Fibroblast of lung (primary cell): ENCODE measurements around the gene RBM23. TPM values are rescaled to one million over a fixed set of nuclear protein-coding genes. Genes with fewer than 3 reads are reported as not detected.

Experiments
- DNase-seq, 2 donors: peaks; one replicate each; pipeline versions ENCODE4 v3.0.0 to v3.0.0-alpha.2; 2010; ENCODE audit warnings: low read depth in 2 of 2
- H2AFZ ChIP-seq: 2 replicates; pipeline ENCODE4 v1.5.1; 2012; ENCODE audit warnings: low read length, control low read depth, inconsistent platforms
- H3K27ac ChIP-seq: 2 replicates; pipeline ENCODE4 v1.5.1; 2011; ENCODE audit warnings: low read length, control low read depth; ENCODE audit not compliant: insufficient read depth
- H3K27me3 ChIP-seq: 2 replicates; pipeline ENCODE4 v1.5.1; 2011; ENCODE audit warnings: mild to moderate bottlenecking, low read length; ENCODE audit not compliant: control insufficient read depth, insufficient read depth
- H3K36me3 ChIP-seq: 2 replicates; pipeline ENCODE4 v1.5.1; 2011; ENCODE audit warnings: low read length; ENCODE audit not compliant: control insufficient read depth, insufficient read depth
- H3K4me1 ChIP-seq: 2 replicates; pipeline ENCODE4 v1.5.1; 2011; ENCODE audit warnings: low read length; ENCODE audit not compliant: control insufficient read depth, insufficient read depth; ENCODE audit errors: extremely low read depth
- H3K4me2 ChIP-seq: 2 replicates; pipeline ENCODE4 v1.5.1; 2011; ENCODE audit warnings: low read length, control low read depth; ENCODE audit not compliant: insufficient read depth; ENCODE audit errors: extremely low read depth
- H3K4me3 ChIP-seq, 4 experiments: fragments of 200-600 bp in 1 of 4; sonication (generic) in 1 of 4; replicated peaks in 1 of 4; 2 replicates each; pipeline ENCODE4 v1.5.1; 2011 to 2016; ENCODE audit warnings: low read length in 4 of 4, low read depth in 3 of 4, mild to moderate bottlenecking in 3 of 4, control low read depth in 2 of 4, inconsistent platforms in 1 of 4, mixed read lengths in 1 of 4; ENCODE audit not compliant: insufficient read depth in 1 of 4; ENCODE audit errors: control extremely low read depth in 1 of 4
- H3K79me2 ChIP-seq: 2 replicates; pipeline ENCODE4 v1.5.1; 2012; ENCODE audit warnings: mild to moderate bottlenecking, low read length, inconsistent platforms; ENCODE audit not compliant: control insufficient read depth, insufficient read depth
- H3K9ac ChIP-seq: 2 replicates; pipeline ENCODE4 v1.5.1; 2011; ENCODE audit warnings: mild to moderate bottlenecking, low read length, control low read depth; ENCODE audit not compliant: insufficient read depth
- H3K9me3 ChIP-seq: 2 replicates; pipeline ENCODE4 v1.5.1; 2012; ENCODE audit warnings: low read depth, low read length; ENCODE audit not compliant: control insufficient read depth, insufficient read depth
- H4K20me1 ChIP-seq: 2 replicates; pipeline ENCODE4 v1.5.1; 2011; ENCODE audit warnings: low read length; ENCODE audit not compliant: control insufficient read depth, insufficient read depth; ENCODE audit errors: extremely low read depth
- EZH2 ChIP-seq: IDR thresholded peaks from 2 replicates; pipeline ENCODE4 v1.5.1; 2012; ENCODE audit warnings: low read length, control low read depth, mild to moderate bottlenecking; ENCODE audit errors: missing control alignments
- polyA plus RNA-seq, 2 donors: library from polyadenylated mRNA; depleted of rRNA in 1 of 2; stranded (reverse) in 1 of 2; unstranded in 1 of 2; fragments of >200 nt; gene quantifications; 2 replicates each; pipeline ENCODE4 v1.2.1, GENCODE V29; 2011 to 2012; ENCODE audit warnings: missing spikeins in 1 of 2
- total RNA-seq: library from RNA; depleted of rRNA; stranded (reverse); fragments of >200 nt; gene quantifications from 2 replicates; pipeline ENCODE4 v1.2.1, GENCODE V29; 2014
- TF ChIP-seq, protein P1 (sequence below), 2 donors: IDR thresholded peaks in 1 of 2; conservative IDR thresholded peaks in 1 of 2; 1 replicate in 1 of 2; 2 replicates in 1 of 2; pipeline ENCODE4 v1.5.1; 2011 to 2012; ENCODE audit warnings: low read length in 2 of 2, control low read depth in 1 of 2, inconsistent platforms in 1 of 2, low read depth in 1 of 2, mild to moderate bottlenecking in 1 of 2

RBM23 gene
- total and polyA plus RNA-seq, 2 donors (not counting 1 experiment from before 2014, with no cell fraction given): 51.0 to 85.3 TPM

- no peaks in the 10 kb centered on the region for H4K20me1 ChIP-seq
- no peaks in the 10 kb centered on the region for H3K9me3 ChIP-seq
- H3K4me1 ChIP-seq: peaks cover 4% of the 10 kb centered on the region
- no peak overlapping the region for H3K4me2 ChIP-seq
- H3K9ac ChIP-seq: no peak overlapping the region
- no peaks in the 10 kb centered on the region for H3K36me3 ChIP-seq
- no peak overlapping the region for H2AFZ ChIP-seq
- DNase-seq: no peak
- no peak for TF ChIP-seq EZH2
- TF ChIP-seq, protein P1, sequence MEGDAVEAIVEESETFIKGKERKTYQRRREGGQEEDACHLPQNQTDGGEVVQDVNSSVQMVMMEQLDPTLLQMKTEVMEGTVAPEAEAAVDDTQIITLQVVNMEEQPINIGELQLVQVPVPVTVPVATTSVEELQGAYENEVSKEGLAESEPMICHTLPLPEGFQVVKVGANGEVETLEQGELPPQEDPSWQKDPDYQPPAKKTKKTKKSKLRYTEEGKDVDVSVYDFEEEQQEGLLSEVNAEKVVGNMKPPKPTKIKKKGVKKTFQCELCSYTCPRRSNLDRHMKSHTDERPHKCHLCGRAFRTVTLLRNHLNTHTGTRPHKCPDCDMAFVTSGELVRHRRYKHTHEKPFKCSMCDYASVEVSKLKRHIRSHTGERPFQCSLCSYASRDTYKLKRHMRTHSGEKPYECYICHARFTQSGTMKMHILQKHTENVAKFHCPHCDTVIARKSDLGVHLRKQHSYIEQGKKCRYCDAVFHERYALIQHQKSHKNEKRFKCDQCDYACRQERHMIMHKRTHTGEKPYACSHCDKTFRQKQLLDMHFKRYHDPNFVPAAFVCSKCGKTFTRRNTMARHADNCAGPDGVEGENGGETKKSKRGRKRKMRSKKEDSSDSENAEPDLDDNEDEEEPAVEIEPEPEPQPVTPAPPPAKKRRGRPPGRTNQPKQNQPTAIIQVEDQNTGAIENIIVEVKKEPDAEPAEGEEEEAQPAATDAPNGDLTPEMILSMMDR (conservative IDR thresholded peaks at IDR 0.05 in 1 of 2, IDR thresholded peaks at IDR 0.05 in 1 of 2; ENCODE audit: low read depth in 1 of 2, low read length in 2 of 2): no peak
- H3K27me3 ChIP-seq: no peaks in the 10 kb centered on the region
- no peak overlapping the region for H3K4me3 ChIP-seq
- no peak overlapping the region for H3K27ac ChIP-seq
- H3K79me2 ChIP-seq: no peaks in the 10 kb centered on the region
Measured at GRCh38 chr14:22866874-22867273, 52.1 kb downstream of the RBM23 start.

DNA sequence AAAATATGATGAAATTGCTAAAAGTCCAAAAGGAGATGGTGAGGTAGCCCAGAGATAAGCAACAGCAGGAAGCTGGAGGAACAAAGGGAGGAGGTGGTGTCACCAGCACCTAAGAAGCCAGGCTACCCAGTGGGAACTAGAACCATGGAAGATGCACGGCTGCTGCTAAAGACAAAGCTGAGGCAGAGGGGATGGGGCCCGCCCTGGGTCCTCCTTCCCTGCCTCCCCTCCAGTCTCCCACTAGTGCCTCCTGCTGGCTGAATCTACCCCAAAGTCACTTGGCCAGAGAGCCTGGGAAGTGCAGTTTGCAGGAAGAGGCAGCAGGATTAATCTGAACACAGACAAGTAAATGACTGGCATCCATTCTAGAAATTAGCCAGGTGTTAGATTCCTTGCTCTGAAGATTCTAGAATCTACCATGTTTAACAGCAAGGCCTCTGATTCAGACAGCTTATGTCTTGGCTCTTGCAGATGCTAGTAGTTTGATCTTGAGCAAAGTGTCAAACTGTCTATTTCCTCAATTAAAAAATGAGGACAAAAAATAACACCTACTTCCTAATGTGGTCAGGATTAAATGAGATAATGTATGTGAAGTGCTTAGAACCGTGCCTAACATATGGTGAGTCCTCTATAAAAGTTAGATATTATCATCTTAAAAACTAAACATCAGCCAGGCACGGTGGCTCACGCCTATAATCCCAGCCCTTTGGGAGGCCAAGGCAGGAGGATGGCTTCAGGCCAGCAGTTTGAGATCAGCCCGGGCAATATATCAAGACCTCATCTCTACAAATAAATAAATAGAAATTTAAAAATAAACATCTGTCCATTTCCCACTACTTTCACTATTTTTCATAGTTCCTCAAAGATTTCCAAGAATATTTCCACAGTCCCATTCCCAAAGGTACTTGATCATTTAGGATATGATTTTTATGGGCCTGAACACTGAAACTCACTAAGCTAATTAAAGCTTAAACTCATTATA lies 53.2 kb downstream of the RBM23 start:
- no peaks in the 10 kb centered on the region for H4K20me1 ChIP-seq
- H3K79me2 ChIP-seq: no peaks in the 10 kb centered on the region
- H2AFZ ChIP-seq: no peak overlapping the region
- no peak overlapping the region for H3K4me2 ChIP-seq
- H3K9ac ChIP-seq: no peak overlapping the region
- H3K4me1 ChIP-seq: peaks cover 2% of the 10 kb centered on the region
- no peak for TF ChIP-seq EZH2
- TF ChIP-seq, protein P1 (conservative IDR thresholded peaks at IDR 0.05 in 1 of 2, IDR thresholded peaks at IDR 0.05 in 1 of 2; ENCODE audit: low read depth in 1 of 2, low read length in 2 of 2): peak in 1 of 2 donors; percentile 36
- H3K4me3 ChIP-seq: no peak overlapping the region
- no peak overlapping the region for H3K27ac ChIP-seq
- no peak for DNase-seq
- H3K9me3 ChIP-seq: no peaks in the 10 kb centered on the region
- no peaks in the 10 kb centered on the region for H3K36me3 ChIP-seq
- H3K27me3 ChIP-seq: no peaks in the 10 kb centered on the region

- no peaks in the 10 kb centered on the region for H3K79me2 ChIP-seq
Measured at GRCh38 chr14:22864979-22865378, 54.0 kb downstream of the RBM23 start.

More at GRCh38 chr14:22864979-22865378, 54.0 kb downstream of the RBM23 start:
- no peak overlapping the region for H3K4me3 ChIP-seq
- H3K27ac ChIP-seq: no peak overlapping the region
- no peaks in the 10 kb centered on the region for H4K20me1 ChIP-seq
- H3K9me3 ChIP-seq: no peaks in the 10 kb centered on the region
- TF ChIP-seq, protein P1 (conservative IDR thresholded peaks at IDR 0.05 in 1 of 2, IDR thresholded peaks at IDR 0.05 in 1 of 2; ENCODE audit: low read depth in 1 of 2, low read length in 2 of 2): no peak
- no peak for TF ChIP-seq EZH2
- no peaks in the 10 kb centered on the region for H3K4me1 ChIP-seq
- no peak overlapping the region for H3K9ac ChIP-seq
- no peaks in the 10 kb centered on the region for H3K36me3 ChIP-seq
- H2AFZ ChIP-seq: no peak overlapping the region
- H3K4me2 ChIP-seq: no peak overlapping the region
- no peaks in the 10 kb centered on the region for H3K27me3 ChIP-seq
- DNase-seq: no peak
